Activated CD4-positive, alpha-beta T cell treated with anti-CD3 and anti-CD28 coated beads for 36 hours (primary cell): ENCODE results near the gene ADPRH. TPM values are rescaled to one million over a fixed set of nuclear protein-coding genes. Genes with fewer than 3 reads are reported as not detected.

Experiments used
- ATAC-seq: fragments of 200-7000 bp; cut with Tn5 transposase; one replicate; pipeline ENCODE4 v1.10.0; 2021; ENCODE audit warnings: mild to moderate bottlenecking, moderate library complexity
- CTCF ChIA-PET: fragments of 350-600 bp; sonication (Branson Sonifier 250); formaldehyde crosslinking; loops from one replicate; lab custom pipeline; 2021; ENCODE audit warnings: antibody characterized with exemption; lab: Charles Lee
- POLR2A ChIA-PET: fragments of 350-600 bp; sonication (Branson Sonifier 250); formaldehyde crosslinking; loops from one replicate; lab custom pipeline; 2021; ENCODE audit warnings: antibody characterized with exemption, inconsistent platforms; lab: Charles Lee
- DNase-seq: peaks from one replicate; pipeline ENCODE4 v3.0.0-alpha.2; 2020
- H3K27ac Mint-ChIP-seq: one replicate; pipeline ENCODE4 v1.8.0; 2021; ENCODE audit warnings: mixed read lengths
- H3K27me3 Mint-ChIP-seq: one replicate; pipeline ENCODE4 v1.8.0; 2021; ENCODE audit warnings: mixed read lengths
- H3K36me3 Mint-ChIP-seq: one replicate; pipeline ENCODE4 v1.8.0; 2021; ENCODE audit warnings: low read depth, mixed read lengths
- H3K4me1 Mint-ChIP-seq: one replicate; pipeline ENCODE4 v1.8.0; 2021; ENCODE audit warnings: mixed read lengths
- H3K4me3 Mint-ChIP-seq: one replicate; pipeline ENCODE4 v1.8.0; 2021; ENCODE audit warnings: mild to moderate bottlenecking, moderate library complexity, mixed read lengths
- H3K9me3 Mint-ChIP-seq: one replicate; pipeline ENCODE4 v1.8.0; 2021; ENCODE audit warnings: low read depth, mixed read lengths
- intact Hi-C, 2 experiments: fragments of 100-400 bp; cut with DNase I in 1 of 2; cut with micrococcal nuclease in 1 of 2; formaldehyde crosslinking; loops; one replicate each; pipeline versions ENCODE4 v1.14.2 to v1.15.1; 2022 to 2024; cut with DNase I, micrococcal nuclease
- total RNA-seq, 2 experiments: library from RNA; stranded (reverse); gene quantifications; one replicate each; pipeline ENCODE4 v1.2.3, GENCODE V29; 2021

The ADPRH gene
- total RNA-seq, 2 experiments from 2014 or later: 2.5 to 3.5 TPM

DNA sequence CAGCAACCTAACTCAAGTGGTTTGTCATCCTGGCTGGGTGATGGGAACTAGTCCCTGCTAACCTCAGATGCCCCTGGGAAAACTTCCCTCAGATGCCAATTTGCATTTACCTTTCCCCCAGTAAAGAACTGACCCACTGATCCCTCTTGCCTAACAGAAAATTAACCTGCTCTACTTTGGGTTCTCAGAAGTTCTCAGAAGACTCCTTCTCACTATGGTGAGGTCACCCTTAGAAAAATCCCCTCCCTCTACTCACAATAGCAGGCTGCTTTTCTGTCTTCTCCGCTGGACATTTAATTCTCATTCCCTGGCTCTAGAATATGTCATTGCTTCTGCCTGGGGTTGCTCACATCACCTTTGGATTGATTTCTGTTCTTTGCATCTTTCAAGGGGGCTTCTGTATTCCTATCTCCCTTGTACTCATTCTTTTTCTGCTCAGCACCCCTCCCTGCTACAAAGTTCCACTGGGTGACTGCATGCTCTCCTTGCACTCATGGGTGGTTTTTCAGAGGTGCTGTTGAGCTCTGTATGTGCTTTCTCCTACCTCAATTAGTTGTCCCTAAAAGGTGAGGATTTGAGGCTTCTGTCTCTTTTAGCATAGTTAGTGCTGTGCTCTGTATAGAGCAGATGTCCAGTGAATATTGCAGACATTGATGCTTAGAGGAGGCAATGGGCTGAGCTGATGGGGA lies 19.3 kb downstream of the ADPRH start:
- ChIA-PET CTCF (no interaction called here), POLR2A (no interaction called here)
- Mint-ChIP-seq H3K27me3 (no peaks in the 10 kb centered on the region), H3K36me3 (no peaks in the 10 kb centered on the region), H3K9me3 (no peaks in the 10 kb centered on the region), H3K4me1 (peaks cover 6% of the 10 kb centered on the region), H3K4me3 (no peak overlapping the region), H3K27ac (no peak overlapping the region)
- intact Hi-C loops: no loop called here
- ATAC-seq (peak; percentile 23), DNase-seq (no peak)

- Mint-ChIP-seq H3K4me3 (no peak overlapping the region), H3K36me3 (no peaks in the 10 kb centered on the region), H3K9me3 (no peaks in the 10 kb centered on the region), H3K27ac (no peak overlapping the region), H3K27me3 (no peaks in the 10 kb centered on the region), H3K4me1 (peaks cover 8% of the 10 kb centered on the region)
- ChIA-PET POLR2A (no interaction called here), CTCF (interaction anchor here (0.5 to 1.1 kb wide), 2 partner anchors 81 to 177 kb away, joined by 4 read pairs; no protein-coding TSS in a partner anchor)
- ATAC-seq (no peak), DNase-seq (no peak)
- intact Hi-C loops: loop anchor here in 1 of 2 experiments (2.0 kb wide), 1 partner anchor 77 kb away; the partner anchor contains the start of gene COX17
These were observed 20.4 kb downstream of the ADPRH start for GRCh38 chr3:119599558-119600174.

- H3K4me3 Mint-ChIP-seq: no peak overlapping the region
- POLR2A ChIA-PET: no interaction called here
- no peak overlapping the region for H3K27ac Mint-ChIP-seq
- intact Hi-C loops: loop anchor here in 1 of 2 experiments (2.0 kb wide), 1 partner anchor 76 kb away; the partner anchor contains the start of gene COX17
- H3K4me1 Mint-ChIP-seq: peaks cover 8% of the 10 kb centered on the region
- CTCF ChIA-PET: interaction anchor here (0.6 to 1.1 kb wide), 2 partner anchors 80 to 102 kb away, joined by 3 to 4 read pairs; partner anchors contain the start of gene TIMMDC1
- H3K27me3 Mint-ChIP-seq: no peaks in the 10 kb centered on the region
- DNase-seq (peak; percentile 65), ATAC-seq (peak; percentile 80)
- no peaks in the 10 kb centered on the region for H3K36me3 Mint-ChIP-seq
- H3K9me3 Mint-ChIP-seq: no peaks in the 10 kb centered on the region
These were observed 21.4 kb downstream of the ADPRH start for GRCh38 chr3:119600732-119601131.

DNA sequence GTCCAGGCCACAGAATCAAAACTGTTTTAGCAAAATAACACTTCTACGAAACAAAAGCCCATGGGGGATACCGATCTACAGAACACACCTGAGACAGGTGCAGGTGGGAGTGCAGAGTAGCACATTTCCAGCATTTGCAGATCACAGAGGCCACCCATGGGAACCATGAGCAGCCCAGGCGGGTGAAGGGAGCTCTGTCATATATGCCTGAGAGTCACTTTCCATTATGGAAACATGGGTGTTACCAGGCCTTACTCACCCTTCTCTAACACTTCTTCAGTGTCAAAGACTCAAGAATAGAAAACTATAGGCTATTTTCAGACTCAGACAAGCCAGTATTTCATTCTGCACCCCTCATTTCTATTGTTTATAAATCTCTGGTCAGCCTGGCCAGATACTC lies 21.9 kb downstream of the ADPRH start:
- ChIA-PET POLR2A (no interaction called here), CTCF (no interaction called here)
- Mint-ChIP-seq H3K27me3 (no peaks in the 10 kb centered on the region), H3K36me3 (no peaks in the 10 kb centered on the region), H3K27ac (no peak overlapping the region), H3K9me3 (no peaks in the 10 kb centered on the region), H3K4me1 (peaks cover 8% of the 10 kb centered on the region), H3K4me3 (no peak overlapping the region)
- ATAC-seq (peak; percentile 70), DNase-seq (peak; percentile 44)
- intact Hi-C loops: loop anchor here in 1 of 2 experiments (2.0 kb wide), 1 partner anchor 76 kb away; the partner anchor contains the start of gene COX17

DNA sequence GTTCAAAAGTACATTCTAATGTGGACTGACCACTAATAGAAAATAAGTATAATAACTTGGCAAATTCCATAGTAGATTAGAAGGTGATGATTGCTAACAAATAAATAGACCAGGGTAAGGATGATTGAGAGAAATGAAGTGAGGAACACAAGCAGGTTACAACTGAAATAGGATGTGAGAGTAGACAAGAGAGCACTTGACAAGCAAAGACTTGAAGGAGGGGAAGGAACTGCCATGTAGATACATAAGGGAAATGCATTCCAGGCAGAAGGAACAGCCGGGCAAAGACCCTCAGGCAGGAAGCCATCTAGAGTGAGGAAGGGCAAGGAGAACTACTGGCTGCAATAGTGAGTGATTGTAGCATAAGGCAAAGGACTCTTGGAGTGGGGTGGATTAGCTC lies 23.4 kb downstream of the ADPRH start:
- H3K4me3 Mint-ChIP-seq: no peak overlapping the region
- DNase-seq (no peak), ATAC-seq (no peak)
- no peaks in the 10 kb centered on the region for H3K27me3 Mint-ChIP-seq
- peaks cover 6% of the 10 kb centered on the region for H3K4me1 Mint-ChIP-seq
- no peak overlapping the region for H3K27ac Mint-ChIP-seq
- no peaks in the 10 kb centered on the region for H3K36me3 Mint-ChIP-seq
- CTCF ChIA-PET: no interaction called here
- no peaks in the 10 kb centered on the region for H3K9me3 Mint-ChIP-seq
- POLR2A ChIA-PET: no interaction called here
- intact Hi-C loops: no loop called here

GRCh38 chr3:119604878-119605277 lies 25.6 kb downstream of the ADPRH start:
- CTCF ChIA-PET: no interaction called here
- intact Hi-C loops: no loop called here
- Mint-ChIP-seq H3K4me3 (no peak overlapping the region), H3K9me3 (no peaks in the 10 kb centered on the region), H3K27ac (no peak overlapping the region), H3K27me3 (peaks cover 2% of the 10 kb centered on the region), H3K4me1 (peaks cover 6% of the 10 kb centered on the region), H3K36me3 (no peaks in the 10 kb centered on the region)
- POLR2A ChIA-PET: no interaction called here
- ATAC-seq (peak; percentile 78), DNase-seq (no peak)

- H3K4me3 Mint-ChIP-seq: no peak overlapping the region
- intact Hi-C loops: no loop called here
- no peak for ATAC-seq
- H3K4me1 Mint-ChIP-seq: peaks cover 2% of the 10 kb centered on the region
- H3K36me3 Mint-ChIP-seq: no peaks in the 10 kb centered on the region
- ChIA-PET CTCF (no interaction called here), POLR2A (interaction anchor here (0.6 kb wide), 1 partner anchor 258 kb away, joined by 3 read pairs; no protein-coding TSS in a partner anchor)
- peaks cover 4% of the 10 kb centered on the region for H3K27me3 Mint-ChIP-seq
- DNase-seq: no peak
- H3K27ac Mint-ChIP-seq: no peak overlapping the region
- H3K9me3 Mint-ChIP-seq: no peaks in the 10 kb centered on the region
These were observed 29.2 kb downstream of the ADPRH start for GRCh38 chr3:119608405-119609000.

DNA sequence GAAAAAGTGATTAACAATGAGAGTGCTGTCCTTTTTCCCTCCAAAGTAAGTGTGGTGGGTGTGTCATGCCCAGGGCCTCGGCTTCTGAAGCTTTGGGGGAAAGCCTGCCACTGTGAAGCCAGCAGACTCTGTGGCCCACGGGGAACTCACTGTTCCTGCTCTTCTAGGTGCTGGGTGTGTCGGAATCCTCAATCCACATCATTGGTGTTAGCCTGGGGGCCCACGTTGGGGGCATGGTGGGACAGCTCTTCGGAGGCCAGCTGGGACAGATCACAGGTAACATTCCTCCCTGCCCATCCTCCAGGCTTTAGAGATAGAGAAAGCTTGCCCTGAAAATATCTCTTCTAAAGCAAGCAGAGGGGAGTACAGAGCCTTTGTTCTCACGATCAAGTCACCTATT lies 30.0 kb downstream of the ADPRH start:
- Mint-ChIP-seq H3K9me3 (no peaks in the 10 kb centered on the region), H3K27ac (no peak overlapping the region), H3K4me1 (peaks cover 1% of the 10 kb centered on the region), H3K27me3 (peaks cover 4% of the 10 kb centered on the region), H3K36me3 (no peaks in the 10 kb centered on the region), H3K4me3 (no peak overlapping the region)
- ChIA-PET CTCF (no interaction called here), POLR2A (no interaction called here)
- DNase-seq: no peak
- intact Hi-C loops: no loop called here
- ATAC-seq: no peak

DNA sequence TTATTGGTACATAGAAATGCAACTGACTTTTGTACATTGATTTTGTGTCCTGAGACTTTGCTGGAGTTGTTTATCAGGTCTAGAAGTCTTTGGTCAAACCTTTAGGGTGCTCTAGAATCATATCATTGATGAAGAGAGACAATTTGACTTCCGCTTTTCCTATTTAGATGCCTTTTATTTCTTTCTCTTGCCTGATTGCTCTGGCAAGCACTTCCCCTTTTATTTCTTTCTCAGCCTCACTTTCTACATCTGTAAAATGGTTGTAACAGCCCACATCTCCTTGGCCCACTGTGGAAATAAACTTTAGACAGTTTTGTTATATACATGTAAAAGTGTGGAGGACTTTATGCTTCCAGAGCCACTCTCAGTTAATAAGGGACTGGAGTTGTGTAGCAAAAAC lies 32.4 kb downstream of the ADPRH start:
- ATAC-seq (no peak), DNase-seq (no peak)
- Mint-ChIP-seq H3K4me3 (no peak overlapping the region), H3K27me3 (peaks cover 4% of the 10 kb centered on the region), H3K27ac (no peak overlapping the region), H3K36me3 (no peaks in the 10 kb centered on the region), H3K4me1 (no peaks in the 10 kb centered on the region), H3K9me3 (no peaks in the 10 kb centered on the region)
- intact Hi-C loops: no loop called here
- CTCF ChIA-PET: no interaction called here
- POLR2A ChIA-PET: no interaction called here

DNA sequence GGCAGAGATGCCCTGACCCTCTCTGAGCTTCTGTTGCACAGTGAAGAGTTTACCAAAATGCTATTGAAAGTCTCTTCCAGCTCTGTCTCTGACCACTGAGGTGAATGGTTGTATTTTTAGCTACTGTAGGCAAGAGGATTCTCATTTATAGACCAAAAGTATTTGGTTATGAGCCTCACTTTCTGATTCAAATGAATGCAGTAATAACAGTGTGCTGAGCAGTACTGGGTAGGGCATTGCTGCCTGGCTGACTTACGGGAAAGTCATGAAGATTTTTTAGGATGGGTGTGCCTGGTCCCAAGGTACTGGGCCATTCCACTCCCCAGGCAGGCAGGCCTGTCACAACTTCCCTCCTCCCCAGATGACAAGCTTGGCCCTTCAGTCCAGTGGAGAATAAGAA lies 33.9 kb downstream of the ADPRH start:
- POLR2A ChIA-PET: no interaction called here

GRCh38 chr3:119613872-119614271 lies 34.6 kb downstream of the ADPRH start:
- POLR2A ChIA-PET: no interaction called here
- intact Hi-C loops: no loop called here
- CTCF ChIA-PET: no interaction called here
- no peaks in the 10 kb centered on the region for H3K9me3 Mint-ChIP-seq
- no peak for DNase-seq
- no peak overlapping the region for H3K4me3 Mint-ChIP-seq
- H3K36me3 Mint-ChIP-seq: no peaks in the 10 kb centered on the region
- H3K27me3 Mint-ChIP-seq: peaks cover 4% of the 10 kb centered on the region
- no peaks in the 10 kb centered on the region for H3K4me1 Mint-ChIP-seq
- H3K27ac Mint-ChIP-seq: no peak overlapping the region
- no peak for ATAC-seq

More for the DNA sequence above, 33.9 kb downstream of the ADPRH start:
- intact Hi-C loops: no loop called here
- DNase-seq (no peak), ATAC-seq (no peak)
- no peak overlapping the region for H3K4me3 Mint-ChIP-seq
- H3K27ac Mint-ChIP-seq: no peak overlapping the region
- peaks cover 4% of the 10 kb centered on the region for H3K27me3 Mint-ChIP-seq
- H3K9me3 Mint-ChIP-seq: no peaks in the 10 kb centered on the region
- CTCF ChIA-PET: no interaction called here
- H3K36me3 Mint-ChIP-seq: no peaks in the 10 kb centered on the region
- H3K4me1 Mint-ChIP-seq: no peaks in the 10 kb centered on the region
